Measurements from ENCODE around the gene CXCR6. TPM values are rescaled to one million over a fixed set of nuclear protein-coding genes. Genes with fewer than 3 reads are reported as not detected.

Gene CXCR6
- total RNA-seq = not detected in 2 replicates

GRCh38 chr3:45943207-45943846, at the start of gene CXCR6:
TSS of gene CXCR6 (plus strand) at chr3:45943464. CDS start at chr3:45946482, 3,018 bp downstream.

GRCh38 chr3:45995236-45996192, 52.2 kb downstream of the CXCR6 start, which contains the start of gene FYCO1:
TSS of gene FYCO1 (minus strand) at chr3:45995824. CDS start at chr3:45984910, 10,914 bp downstream.

Other genes with a start within 250 kb of the CXCR6 start
- gene SLC6A20, start 146.9 kb upstream of the CXCR6 start, total RNA-seq = not detected in 2 replicates
- 4.7 and 11.1 TPM in 2 replicates for gene LZTFL1, start 101.3 kb upstream of the CXCR6 start, total RNA-seq
- not detected in 2 replicates for gene CCR9, start 56.9 kb upstream of the CXCR6 start, total RNA-seq
- 11.7 and 23.7 TPM in 2 replicates for gene FYCO1, start 52.4 kb downstream of the CXCR6 start, total RNA-seq
- not detected in 2 replicates for gene XCR1, start 84.0 kb downstream of the CXCR6 start, total RNA-seq

Measured in bladder microvascular endothelial cell (primary cell).